ENCODE measurements around the gene TENT4B. TPM values are rescaled to one million over a fixed set of nuclear protein-coding genes. Genes with fewer than 3 reads are reported as not detected.
"Not testable (repeated sequence)": the region's sequence is repeated elsewhere in the genome, so short reads cannot be mapped to it uniquely, and the experiment has no call there.

The TENT4B gene
- total RNA-seq, 1 donor from 2014 or later: 13.5 TPM

- no peak overlapping the region for H3K4me3 Mint-ChIP-seq (ENCODE audit: low read depth)
- peaks cover 1% of the 10 kb centered on the region for H3K4me1 Mint-ChIP-seq (ENCODE audit: low read depth)
- TF ChIP-seq CTCF (IDR thresholded peaks at IDR 0.05; ENCODE audit: unreplicated experiment): no peak
- no peak for DNase-seq (ENCODE audit: low spot score, unreplicated experiment)
- no peak overlapping the region for H3K27ac Mint-ChIP-seq
- H3K36me3 Mint-ChIP-seq (ENCODE audit: insufficient read depth): no peaks in the 10 kb centered on the region
- H3K9me3 Mint-ChIP-seq (ENCODE audit: low read depth): peaks cover 4% of the 10 kb centered on the region
- H3K27me3 Mint-ChIP-seq: no peaks in the 10 kb centered on the region
Observed at GRCh38 chr16:50234771-50235556, 81.9 kb downstream of the TENT4B start.

DNA sequence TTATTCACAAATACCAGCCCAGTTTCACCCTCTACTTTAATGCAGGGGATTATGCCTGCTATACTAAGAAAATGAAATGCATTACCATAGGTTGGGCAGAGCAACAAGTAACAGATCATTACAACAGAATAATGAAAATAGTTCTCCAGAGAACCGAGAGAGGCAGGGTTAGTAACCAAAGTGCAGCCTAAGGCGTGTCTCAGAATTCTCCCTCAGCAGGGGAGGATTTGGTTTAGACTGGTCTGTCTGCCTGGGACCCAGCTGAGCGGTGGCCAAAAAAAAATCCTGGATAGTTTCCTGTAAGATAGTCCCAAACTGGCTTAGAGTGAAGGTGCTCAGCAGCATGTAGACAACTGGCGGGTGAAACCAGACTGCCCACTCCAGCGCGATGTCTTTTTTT is 82.5 kb downstream of the TENT4B start:
- H3K4me1 Mint-ChIP-seq (ENCODE audit: low read depth): peaks cover 1% of the 10 kb centered on the region
- DNase-seq (ENCODE audit: low spot score, unreplicated experiment): no peak
- H3K9me3 Mint-ChIP-seq (ENCODE audit: low read depth): peaks cover 4% of the 10 kb centered on the region
- H3K36me3 Mint-ChIP-seq (ENCODE audit: insufficient read depth): no peaks in the 10 kb centered on the region
- no peak overlapping the region for H3K27ac Mint-ChIP-seq
- H3K27me3 Mint-ChIP-seq: peaks cover 4% of the 10 kb centered on the region
- H3K4me3 Mint-ChIP-seq (ENCODE audit: low read depth): no peak overlapping the region
- TF ChIP-seq CTCF (IDR thresholded peaks at IDR 0.05; ENCODE audit: unreplicated experiment): no peak

- no peak for DNase-seq (ENCODE audit: low spot score, unreplicated experiment)
- H3K4me1 Mint-ChIP-seq (ENCODE audit: low read depth): peaks cover 1% of the 10 kb centered on the region
- peaks cover 8% of the 10 kb centered on the region for H3K27me3 Mint-ChIP-seq
- H3K4me3 Mint-ChIP-seq (ENCODE audit: low read depth): no peak overlapping the region
- H3K27ac Mint-ChIP-seq: no peak overlapping the region
- peaks cover 4% of the 10 kb centered on the region for H3K9me3 Mint-ChIP-seq (ENCODE audit: low read depth)
- no peaks in the 10 kb centered on the region for H3K36me3 Mint-ChIP-seq (ENCODE audit: insufficient read depth)
- no peak for TF ChIP-seq CTCF (IDR thresholded peaks at IDR 0.05; ENCODE audit: unreplicated experiment)
Observed at GRCh38 chr16:50238314-50238713, 85.2 kb downstream of the TENT4B start.

- DNase-seq (ENCODE audit: low spot score, unreplicated experiment): no peak
- Mint-ChIP-seq H3K9me3 (ENCODE audit: low read depth) (peaks cover 4% of the 10 kb centered on the region), H3K4me1 (ENCODE audit: low read depth) (peaks cover 1% of the 10 kb centered on the region), H3K4me3 (ENCODE audit: low read depth) (no peak overlapping the region), H3K27ac (no peak overlapping the region), H3K36me3 (ENCODE audit: insufficient read depth) (no peaks in the 10 kb centered on the region), H3K27me3 (peaks cover 8% of the 10 kb centered on the region)
- TF ChIP-seq CTCF (IDR thresholded peaks at IDR 0.05; ENCODE audit: unreplicated experiment): no peak
Observed at GRCh38 chr16:50238868-50239301, 85.8 kb downstream of the TENT4B start.

DNA sequence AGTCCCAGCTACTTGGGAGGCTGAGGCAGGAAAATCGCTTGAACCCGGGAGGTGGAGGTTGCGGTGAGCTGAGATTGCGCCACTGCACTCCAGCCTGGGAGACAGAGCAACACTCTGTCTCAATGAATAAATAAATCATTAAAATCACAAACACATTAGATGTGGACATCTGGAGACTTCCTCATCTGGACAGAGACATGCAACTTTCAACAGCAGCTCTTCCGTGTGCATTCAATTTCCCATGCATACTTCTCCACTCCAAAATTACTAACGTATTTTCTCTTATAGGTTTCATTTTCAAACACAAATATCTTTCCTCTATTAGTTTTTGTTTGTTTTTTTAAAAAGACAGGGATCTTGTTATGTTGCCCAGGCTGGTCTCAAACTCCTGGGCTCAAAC is 89.9 kb downstream of the TENT4B start:
- H3K27ac Mint-ChIP-seq; H3K9me3 Mint-ChIP-seq (ENCODE audit: low read depth); H3K4me3 Mint-ChIP-seq (ENCODE audit: low read depth); H3K4me1 Mint-ChIP-seq (ENCODE audit: low read depth); DNase-seq (ENCODE audit: low spot score, unreplicated experiment); H3K36me3 Mint-ChIP-seq (ENCODE audit: insufficient read depth): not testable (repeated sequence)
- peaks cover 16% of the 10 kb centered on the region for H3K27me3 Mint-ChIP-seq

DNA sequence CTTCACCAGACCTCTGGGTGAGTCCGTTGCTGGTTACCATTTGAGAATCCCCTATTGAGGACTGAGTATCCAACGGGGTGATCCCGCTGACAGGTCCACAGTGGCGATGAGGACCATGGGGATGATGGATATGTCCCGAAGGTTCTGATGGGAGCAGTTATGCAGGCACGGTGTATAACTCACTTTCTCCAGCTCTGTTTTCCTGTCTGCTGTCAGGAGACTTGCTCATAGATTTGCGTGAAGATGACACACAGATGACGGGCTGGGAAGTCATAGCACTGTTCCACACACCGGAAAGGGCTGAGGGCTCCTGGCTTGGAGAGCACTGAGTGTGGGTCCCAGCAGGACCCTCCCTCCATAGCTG is 91.0 kb downstream of the TENT4B start:
- H3K36me3 Mint-ChIP-seq (ENCODE audit: insufficient read depth): no peaks in the 10 kb centered on the region
- peaks cover 3% of the 10 kb centered on the region for H3K4me1 Mint-ChIP-seq (ENCODE audit: low read depth)
- H3K27me3 Mint-ChIP-seq: peaks cover 16% of the 10 kb centered on the region
- H3K9me3 Mint-ChIP-seq (ENCODE audit: low read depth): no peaks in the 10 kb centered on the region
- TF ChIP-seq CTCF (IDR thresholded peaks at IDR 0.05; ENCODE audit: unreplicated experiment): no peak
- H3K27ac Mint-ChIP-seq: no peak overlapping the region
- no peak overlapping the region for H3K4me3 Mint-ChIP-seq (ENCODE audit: low read depth)
- DNase-seq (ENCODE audit: low spot score, unreplicated experiment): no peak

All from progenitor cell of endocrine pancreas (in vitro differentiated cells).